NCI-H526 treated with DMSO at 0.1 percent for 48 hours (cell line): ENCODE results near the gene PCDH1.

Source experiments
- DNase-seq: peaks from one replicate; lab custom pipeline; 2025; lab: John Stamatoyannopoulos, UW

Gene PCDH1

GRCh38 chr5:141807732-141808131, 70.5 kb downstream of the PCDH1 start:
- DNase-seq = no peak

GRCh38 chr5:141807329-141807728, 70.9 kb downstream of the PCDH1 start:
- no peak for DNase-seq

- DNase-seq = no peak
Measured at GRCh38 chr5:141806626-141807025, 71.6 kb downstream of the PCDH1 start.

GRCh38 chr5:141805874-141806595, 72.2 kb downstream of the PCDH1 start:
- DNase-seq = no peak

GRCh38 chr5:141804475-141804874, 73.7 kb downstream of the PCDH1 start:
- DNase-seq = no peak
